GM21723 (cell line): Measurements from ENCODE around the gene ZNF331.
"Not testable (repeated sequence)": the region's sequence is repeated elsewhere in the genome, so short reads cannot be mapped to it uniquely, and the experiment has no call there.

Experiments used
- ATAC-seq: cut with Tn5 transposase; IDR thresholded peaks from one replicate; pipeline ENCODE4 v1.9.1; 2021; ENCODE audit warnings: mild to moderate bottlenecking, moderate library complexity; ENCODE audit not compliant: unreplicated experiment

ZNF331 gene

GRCh38 chr19:53537521-53538377, at the start of gene ZNF331:
ZNF331 (plus strand) TSS chr19:53538145; CDS start chr19:53569377, 31,232 bp downstream.
- peak; percentile 60 for ATAC-seq

- no peak for ATAC-seq
Measured at GRCh38 chr19:53492153-53492552, 45.8 kb upstream of the ZNF331 start.

DNA sequence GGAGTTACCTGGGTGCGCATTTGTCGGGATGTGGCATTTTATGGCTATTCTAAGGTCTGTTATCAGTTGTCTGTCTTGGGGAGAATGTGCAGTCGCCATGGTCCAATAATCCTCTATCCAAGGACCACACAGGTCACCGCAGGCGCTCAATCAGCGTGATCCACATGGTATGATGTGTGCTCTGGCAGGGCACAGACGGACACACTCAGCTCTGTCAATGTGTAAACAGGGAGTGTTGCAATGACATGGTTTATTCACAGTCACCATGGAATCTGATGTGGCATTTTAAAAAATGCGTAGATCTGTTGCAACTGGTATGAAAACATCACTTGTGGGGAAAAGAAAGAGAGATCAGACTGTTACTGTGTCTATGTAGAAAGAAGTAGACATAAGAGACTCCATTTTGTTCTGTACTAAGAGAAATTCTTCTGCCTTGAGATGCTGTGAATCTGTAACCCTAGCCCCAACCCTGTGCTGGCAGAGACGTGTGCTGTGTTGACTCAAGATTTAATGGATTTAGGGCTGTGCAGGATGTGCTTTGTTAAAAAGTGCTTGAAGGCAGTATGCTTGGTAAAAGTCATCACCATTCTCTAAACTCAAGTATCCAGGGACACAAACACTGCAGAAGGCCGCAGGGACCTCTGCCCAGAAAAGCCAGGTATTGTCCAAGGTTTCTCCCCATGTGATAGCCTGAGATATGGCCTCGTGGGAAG, 40.5 kb upstream of the ZNF331 start:
- ATAC-seq = not testable (repeated sequence)

DNA sequence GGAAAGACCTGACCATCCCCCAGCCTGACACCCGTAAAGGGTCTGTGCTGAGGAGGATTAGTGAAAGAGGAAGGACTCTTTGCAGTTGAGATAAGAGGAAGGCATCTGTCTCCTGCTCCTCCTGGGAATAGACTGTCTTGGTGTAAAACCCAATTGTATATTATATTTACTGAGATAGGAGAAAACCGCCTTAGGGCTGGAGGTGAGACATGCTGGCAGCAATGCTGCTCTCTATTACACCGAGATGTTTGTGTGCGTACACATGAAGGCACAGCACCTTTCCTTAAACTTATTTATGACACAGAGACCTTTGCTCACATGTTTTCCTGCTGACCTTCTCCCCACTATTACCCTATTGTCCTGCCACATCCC, 39.9 kb upstream of the ZNF331 start:
- not testable (repeated sequence) for ATAC-seq

DNA sequence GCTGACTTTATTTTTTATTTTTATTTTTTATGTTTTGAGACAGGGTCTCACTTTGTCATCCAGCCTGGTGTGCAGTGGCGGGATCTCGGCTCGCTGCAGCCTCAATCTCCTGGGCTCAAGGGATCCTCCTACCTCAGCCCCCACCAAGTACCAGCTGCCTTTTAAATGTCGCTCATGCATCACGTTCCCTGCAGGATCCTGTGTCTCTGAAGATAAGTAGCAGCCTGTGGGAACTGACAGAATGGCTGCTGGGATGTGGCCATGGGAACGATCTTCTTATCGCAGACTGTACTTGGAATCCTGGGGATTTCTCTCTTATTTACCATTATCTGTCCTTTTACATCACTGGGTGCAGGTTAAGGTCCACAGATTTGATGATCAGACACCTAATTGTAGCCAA, 34.8 kb upstream of the ZNF331 start:
- not testable (repeated sequence) for ATAC-seq

GRCh38 chr19:53503671-53504364, 34.1 kb upstream of the ZNF331 start:
- not testable (repeated sequence) for ATAC-seq

DNA sequence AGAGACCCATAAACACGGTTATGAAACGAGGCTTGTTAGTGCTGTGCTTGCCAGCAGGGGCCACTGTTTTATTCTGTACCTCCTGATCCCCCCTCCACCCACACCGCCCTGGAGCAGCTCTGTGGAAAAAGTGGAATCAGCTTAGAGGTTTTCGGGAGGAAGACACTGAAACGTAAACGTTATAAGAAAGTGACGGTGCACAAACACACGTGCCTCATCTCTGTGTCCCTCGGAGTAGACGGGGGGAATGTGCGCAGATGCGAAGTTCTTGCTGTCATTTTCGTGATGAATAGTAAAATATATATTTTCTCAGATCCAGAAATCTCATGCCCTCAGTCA, 33.6 kb upstream of the ZNF331 start:
- not testable (repeated sequence) for ATAC-seq

DNA sequence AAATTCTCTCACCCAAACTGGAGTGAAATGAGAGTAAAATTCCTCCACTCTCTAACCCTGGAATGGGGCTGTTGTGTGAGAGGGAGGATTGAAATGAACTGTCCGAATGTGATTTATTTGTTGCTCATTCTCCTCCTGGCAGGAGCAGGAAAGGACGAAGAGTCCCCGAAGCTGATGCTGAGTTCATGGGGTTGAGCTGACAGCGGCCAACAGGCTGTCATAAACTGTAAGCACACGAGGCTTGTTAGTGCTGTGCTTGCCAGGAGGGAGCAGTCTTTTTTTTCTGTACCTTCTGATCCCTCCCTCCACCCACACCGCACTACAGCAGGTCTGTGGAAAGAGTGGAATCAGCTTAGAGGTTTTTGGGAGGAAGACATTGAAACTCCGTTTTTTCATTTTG, 33.1 kb upstream of the ZNF331 start:
- ATAC-seq = no peak

- ATAC-seq = no peak
Measured at GRCh38 chr19:53506728-53507127, 31.2 kb upstream of the ZNF331 start.

DNA sequence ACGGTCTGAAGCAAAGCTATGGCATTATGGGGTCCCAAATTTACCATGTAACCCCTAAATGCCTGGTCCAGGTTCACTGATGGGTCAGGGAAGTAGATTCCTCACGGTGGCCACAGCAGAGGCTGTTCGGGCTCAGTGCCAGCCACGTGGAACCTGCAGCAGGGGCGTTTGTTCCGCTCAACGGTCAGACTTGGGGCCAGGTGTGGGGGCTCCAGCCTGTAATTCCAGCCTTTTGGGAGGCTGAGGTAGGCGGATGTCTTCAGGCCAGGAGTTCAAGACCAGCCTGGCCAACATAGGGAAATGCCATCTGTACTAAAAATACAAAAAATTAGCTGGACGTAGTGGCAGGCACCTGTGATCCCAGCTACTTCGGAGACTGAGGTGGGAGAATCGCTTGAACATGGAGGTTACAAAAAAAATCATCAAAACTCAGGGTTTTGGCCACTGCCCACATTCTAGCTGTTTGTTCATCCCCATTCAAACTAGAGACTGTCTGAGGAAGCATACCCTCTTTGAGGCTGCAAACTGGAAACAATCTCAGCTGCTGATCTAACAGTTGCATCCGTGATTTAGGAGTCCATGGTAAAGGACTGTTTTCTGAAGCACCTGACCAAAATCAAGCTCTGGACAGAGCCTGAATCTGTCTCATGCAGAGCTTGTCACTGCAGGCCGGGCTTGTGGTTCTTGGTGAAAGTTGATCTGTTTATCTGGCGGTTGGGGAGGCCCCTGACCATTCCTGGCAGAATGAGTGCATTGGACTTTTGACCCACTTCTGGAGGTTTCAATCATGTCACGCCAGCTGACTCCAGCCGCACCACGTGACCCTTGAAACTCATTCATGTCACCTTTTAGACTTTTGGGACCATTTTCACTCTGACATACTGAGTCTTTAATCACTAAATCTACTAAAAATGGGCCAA, 30.2 kb upstream of the ZNF331 start:
- no peak for ATAC-seq

DNA sequence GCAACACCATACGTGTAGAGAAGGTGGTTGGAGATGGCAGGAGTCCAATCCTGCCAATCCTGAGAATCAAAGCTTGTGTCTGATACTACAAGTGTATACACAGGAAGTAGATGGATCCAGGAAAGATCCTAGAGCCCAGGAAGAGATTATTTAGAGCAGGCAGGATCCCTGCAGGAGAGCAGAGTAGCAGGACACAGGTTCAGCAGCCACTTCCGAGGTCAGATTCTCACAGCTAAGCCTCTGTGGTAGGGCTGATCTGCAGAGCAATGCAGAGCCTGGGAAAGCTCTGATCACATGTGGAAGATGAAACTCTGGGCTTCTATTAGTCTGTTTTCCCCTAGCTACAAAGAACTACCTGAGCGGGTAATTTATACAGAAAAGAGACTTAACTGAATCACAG, 28.5 kb upstream of the ZNF331 start:
- no peak for ATAC-seq

DNA sequence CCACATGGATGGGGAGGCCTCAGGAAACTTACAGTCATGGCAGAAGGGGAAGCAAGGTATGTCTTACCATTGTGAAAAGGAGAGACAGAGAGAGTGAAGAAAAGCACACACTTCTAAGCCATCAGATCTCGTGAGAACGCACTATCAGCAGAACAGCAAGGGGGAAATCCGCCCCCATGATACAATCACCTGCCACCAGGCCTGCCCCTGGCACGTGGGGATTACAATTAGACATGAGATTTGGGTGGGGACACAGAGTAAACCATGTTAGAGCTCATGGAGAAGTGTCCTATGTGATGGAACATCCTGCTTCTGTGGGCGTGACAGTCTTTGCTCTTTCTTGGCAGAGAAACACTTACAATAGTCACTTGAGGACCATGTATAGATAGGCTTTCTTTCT, 28.1 kb upstream of the ZNF331 start:
- no peak for ATAC-seq

GRCh38 chr19:53511357-53511756, 26.6 kb upstream of the ZNF331 start:
- ATAC-seq = no peak

GRCh38 chr19:53511933-53512374, 26.0 kb upstream of the ZNF331 start:
- no peak for ATAC-seq

- not testable (repeated sequence) for ATAC-seq
Measured at GRCh38 chr19:53515047-53515446, 22.9 kb upstream of the ZNF331 start.

DNA sequence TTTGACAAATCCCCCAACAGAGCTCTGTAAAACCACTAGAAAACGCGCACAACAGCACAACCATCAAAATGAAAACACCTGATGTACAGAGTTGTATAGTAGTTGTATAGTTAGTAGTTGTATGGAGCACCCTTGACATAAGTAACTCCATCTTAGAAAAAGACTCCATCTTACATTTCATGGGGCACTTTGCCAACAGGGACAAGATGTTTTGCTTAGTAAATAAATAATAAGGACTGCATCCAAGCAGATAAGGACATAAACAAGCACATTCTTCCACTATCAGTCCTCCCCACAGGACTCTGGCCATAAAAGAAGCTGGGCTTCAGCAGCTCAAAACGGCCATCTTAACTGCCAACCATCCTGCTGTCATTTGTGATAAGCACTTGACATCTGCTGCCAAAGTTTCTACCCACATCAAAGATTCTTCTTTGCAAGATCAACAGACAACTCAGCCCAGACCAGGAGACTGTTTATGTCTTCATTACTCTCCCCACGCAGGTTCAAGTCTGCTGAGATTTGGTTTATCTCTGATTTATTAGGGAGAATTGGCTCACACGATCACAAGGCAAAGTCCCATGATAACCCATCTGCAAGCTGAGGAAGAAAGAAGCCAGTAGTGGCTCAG, 20.7 kb upstream of the ZNF331 start:
- ATAC-seq = no peak

DNA sequence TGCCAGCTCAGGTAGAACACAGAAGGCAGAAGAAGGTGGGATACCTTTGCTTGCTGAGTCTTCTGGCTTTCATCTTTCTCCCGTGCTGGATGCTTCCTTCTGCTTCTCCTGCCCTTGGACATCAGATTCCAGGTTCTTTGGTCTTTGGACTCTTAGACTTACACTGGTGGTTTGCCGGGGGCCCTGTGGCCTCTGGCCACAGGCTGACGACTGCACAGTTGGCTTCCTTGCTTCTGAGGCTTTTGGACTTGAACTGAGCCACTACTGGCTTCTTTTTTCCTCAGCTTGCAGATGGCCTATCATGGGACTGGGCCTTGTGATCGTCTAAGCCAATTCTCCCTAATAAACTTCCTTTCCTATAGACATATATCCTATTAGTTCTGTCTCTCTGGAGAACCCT, 19.8 kb upstream of the ZNF331 start:
- no peak for ATAC-seq

DNA sequence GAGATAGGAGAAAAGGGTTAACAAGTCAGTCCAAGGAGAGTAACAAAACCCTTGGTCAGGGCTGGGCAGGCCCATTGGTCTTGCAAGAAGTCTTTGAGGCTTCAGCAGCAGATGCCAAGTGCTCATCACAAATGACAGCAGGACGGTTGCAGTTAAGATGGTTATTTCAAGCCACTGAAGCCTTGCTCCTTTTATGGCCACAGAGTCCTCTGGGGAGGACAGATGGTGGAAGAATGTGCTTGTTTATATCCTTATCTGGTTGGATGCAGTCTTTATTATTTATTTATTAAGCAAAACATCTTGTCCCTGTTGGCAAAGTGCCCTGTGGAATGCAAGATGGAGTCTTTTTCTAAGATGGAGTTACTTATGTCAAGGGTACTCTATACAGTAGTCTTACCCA, 19.2 kb upstream of the ZNF331 start:
- no peak for ATAC-seq

- no peak for ATAC-seq
Measured at GRCh38 chr19:53519446-53519845, 18.5 kb upstream of the ZNF331 start.

DNA sequence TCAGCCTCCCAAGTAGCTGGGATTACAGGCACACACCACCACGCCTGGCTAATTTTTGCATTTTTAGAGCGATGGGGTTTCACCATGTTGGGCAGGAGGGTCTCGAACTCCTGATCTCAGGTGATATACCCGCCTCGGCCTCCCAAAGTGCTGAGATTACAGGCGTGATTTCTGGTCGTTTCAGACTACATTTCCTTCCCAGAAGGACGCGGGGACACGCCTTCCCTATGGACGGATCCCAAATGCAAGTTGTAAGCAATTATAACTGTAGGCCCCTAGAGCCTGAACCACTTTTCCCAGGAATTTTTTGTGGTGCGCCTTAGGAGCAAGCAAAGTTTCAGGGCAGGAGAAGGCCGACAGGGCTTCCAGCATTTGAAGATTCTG, 17.8 kb upstream of the ZNF331 start:
- ATAC-seq = no peak
